TTC549 (cell line): ENCODE results near the gene GFER.
A peak's percentile ranks its signal among the peaks of the same experiment; 100 is the strongest.

ENCODE experiments used
- FAIRE-seq: peaks from 2 replicates; lab custom pipeline; 2012; peaks lifted over from hg19 to GRCh38; lab: Jason Lieb, UNC

Gene GFER

GRCh38 chr16:1990351-1991134 lies 6.5 kb downstream of the GFER start:
- FAIRE-seq, result no peak

DNA sequence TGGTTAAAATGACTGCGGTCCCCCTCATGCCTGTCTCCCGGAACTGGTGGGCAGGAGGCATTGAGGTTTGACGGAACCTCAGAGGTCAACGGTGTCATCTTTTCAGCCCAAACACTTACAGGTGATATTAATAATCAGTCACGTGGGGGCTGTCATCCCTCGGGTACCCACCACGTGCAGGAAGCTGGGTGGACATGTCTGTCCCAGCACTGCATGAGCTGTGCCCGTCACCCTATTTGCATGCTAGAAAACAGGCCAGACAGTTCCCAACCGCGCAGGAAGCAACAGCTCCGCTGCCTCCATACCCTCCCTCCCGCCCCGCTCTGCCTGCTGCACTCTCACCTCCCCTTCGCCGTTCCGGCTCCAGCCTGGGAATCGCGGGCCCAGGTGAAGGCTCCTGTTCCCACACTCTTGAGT lies 7.2 kb downstream of the GFER start:
- FAIRE-seq, result no peak

- FAIRE-seq, result no peak
These were observed 7.6 kb downstream of the GFER start for GRCh38 chr16:1991588-1991947.

DNA sequence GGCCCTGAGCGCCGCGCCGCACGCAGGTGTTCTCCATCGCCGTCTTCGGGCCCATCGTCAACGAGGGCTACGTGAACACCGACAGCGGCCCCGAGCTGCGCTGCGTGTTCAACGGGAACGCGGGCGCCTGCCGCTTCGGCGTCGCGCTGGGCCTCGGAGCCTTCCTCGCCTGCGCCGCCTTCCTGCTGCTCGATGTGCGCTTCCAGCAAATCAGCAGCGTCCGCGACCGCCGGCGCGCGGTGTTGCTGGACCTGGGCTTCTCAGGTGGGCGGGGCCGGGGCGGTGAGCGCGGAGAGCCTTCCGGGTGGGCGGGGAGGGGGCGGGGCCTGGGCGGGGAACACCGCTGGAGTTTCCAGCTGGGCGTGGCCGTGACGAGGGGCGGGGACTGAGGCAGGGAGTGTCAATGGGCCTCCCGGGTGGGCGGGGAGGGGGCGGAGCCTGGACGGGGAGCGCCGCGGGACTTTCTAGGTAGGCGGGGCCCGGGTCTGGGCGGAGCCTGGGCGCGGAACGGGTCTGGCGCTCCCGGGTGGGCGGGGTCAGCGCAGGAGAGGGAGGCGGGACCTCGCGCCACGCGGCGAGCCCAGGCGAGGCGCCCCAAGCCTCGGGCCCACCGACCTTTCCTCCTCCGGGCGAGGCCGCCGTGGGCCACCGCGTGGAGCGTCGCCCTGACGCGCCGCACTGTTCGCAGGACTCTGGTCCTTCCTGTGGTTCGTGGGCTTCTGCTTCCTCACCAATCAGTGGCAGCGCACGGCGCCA lies 8.1 kb downstream of the GFER start:
- no peak for FAIRE-seq

GRCh38 chr16:1992704-1993317 lies 8.8 kb downstream of the GFER start:
- FAIRE-seq, result no peak

GRCh38 chr16:1993731-1994131 lies 9.7 kb downstream of the GFER start:
- FAIRE-seq, result no peak

DNA sequence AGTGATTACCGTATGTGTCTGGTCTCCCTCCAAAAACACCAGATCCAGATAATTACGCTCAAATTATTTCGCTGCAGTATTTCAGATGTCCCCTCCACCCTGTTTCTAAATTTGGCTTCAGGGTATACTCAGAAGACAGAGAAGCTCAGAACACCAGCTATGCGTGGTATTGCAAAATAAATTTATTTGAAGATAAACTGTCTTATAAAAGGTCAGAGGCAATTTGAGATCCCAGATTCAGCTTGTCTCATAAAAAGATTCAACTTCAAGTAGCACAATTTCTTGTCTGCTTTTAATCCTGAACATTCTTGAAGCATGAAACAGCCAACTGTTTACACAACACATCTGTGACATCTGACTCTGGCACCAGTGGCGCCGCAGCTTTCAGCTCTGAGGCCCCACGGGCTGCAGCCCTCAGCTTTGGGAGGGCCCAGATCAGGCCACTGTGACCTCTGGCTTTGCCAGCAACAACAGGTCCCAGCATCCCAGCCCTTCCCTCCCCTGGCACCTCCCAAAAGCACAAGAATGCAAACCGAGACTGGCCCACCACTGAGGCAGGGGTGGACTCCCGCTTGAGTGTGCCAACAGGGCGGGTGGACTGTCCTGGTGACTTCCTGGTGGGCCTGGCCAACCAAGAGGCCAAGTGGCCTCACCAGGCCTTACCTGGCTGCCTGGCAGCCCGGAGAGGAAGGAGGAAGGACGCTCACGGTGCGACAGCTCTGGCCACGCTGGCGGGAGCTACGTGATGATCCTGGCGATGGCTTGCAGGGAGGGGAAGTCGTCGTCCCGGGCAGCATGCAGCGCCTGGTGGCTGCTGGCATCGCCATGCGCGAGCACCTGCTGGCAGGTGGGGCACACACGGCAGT lies 13.7 kb downstream of the GFER start:
- no peak for FAIRE-seq

- FAIRE-seq, result no peak
These were observed 14.4 kb downstream of the GFER start for GRCh38 chr16:1998360-1998835.

DNA sequence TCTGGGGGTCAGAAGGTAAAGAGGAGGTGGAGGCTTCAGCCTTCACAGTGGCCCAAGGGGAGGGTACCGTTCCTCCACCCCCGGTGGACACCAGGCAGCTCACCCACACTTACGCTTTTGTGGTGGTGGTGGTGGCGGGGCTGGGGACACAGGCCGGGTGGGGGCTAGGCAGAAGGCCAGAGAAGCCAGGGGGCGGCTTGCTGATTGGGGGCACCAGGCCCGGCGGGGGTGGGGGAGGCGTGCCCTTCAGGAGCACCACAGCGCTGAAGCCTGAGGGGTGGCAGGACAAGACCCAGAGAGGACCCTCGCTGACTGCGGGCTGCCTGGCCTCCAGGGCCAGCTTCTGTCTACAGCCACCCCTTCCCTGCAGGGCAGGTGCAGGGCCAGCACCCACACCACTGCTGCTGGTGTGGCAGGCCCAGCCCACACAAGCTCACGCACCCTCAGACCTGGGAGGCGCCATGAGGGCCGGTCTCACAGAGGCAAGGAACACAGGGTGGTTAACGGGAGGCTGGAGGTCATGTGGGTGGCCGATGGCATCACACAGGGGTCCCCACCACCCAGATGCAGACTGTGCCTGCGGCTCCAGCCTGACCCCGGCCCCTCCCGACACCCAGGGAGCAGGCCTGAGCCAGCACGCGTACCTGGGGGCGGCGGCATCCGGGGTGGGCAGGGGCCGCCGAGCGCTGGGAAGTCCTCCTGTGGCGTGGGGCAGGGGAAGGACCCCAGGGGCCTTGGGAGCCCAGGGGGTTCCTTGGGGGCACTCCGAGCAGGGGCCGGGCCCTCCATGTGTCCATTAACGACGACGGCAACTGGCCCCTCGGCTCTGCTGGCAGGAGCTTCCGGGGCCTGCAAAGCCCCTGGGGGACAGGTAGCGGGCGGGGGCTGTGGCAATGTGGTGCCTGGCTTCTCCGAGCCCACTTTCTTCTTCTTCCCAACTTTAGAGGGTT lies 15.1 kb downstream of the GFER start:
- FAIRE-seq, result no peak

GRCh38 chr16:1999866-2000514 lies 16.0 kb downstream of the GFER start:
- no peak for FAIRE-seq

GRCh38 chr16:2001035-2001434 lies 17.0 kb downstream of the GFER start:
- FAIRE-seq, result no peak

GRCh38 chr16:2001456-2002355 lies 17.7 kb downstream of the GFER start:
- no peak for FAIRE-seq

DNA sequence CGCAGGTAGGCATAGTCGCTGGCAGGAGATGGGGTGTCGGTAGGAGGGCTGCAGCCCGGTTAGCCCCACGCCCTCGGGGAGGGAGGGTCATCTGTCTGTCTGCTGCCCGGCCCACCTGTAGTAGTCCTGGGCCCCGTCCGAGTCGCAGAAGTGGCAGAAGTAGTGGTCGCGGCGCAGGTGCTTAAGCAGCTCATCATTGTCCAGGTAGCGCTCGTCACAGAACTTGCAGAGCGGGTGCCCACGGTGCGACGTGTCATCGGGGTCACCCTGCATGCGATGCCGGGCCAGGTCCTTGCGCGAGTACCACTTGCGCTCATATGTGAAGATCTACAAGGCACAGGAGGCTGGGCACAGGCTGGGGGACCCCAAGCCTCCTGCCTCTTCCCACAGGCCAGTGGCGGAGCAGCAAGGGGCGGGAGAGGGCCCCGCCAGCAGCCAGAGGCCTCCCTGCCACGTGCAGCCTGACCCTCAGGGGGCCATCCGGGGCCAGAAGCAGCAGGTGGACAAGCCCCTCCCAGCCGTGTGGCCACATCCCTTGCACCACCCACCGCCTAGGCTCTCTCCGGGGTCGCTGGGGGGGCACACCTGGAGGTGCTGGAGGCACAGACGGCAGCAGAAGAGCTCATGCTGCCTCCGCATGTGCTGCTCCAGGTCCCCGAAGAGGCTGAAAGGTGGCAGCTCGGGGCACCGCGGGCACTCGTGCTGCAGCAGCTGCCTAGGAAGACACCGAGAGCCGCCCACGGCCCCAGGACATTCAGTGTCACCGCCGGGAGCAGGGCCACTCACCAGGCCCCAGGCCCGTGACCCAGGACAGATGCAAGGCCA lies 18.6 kb downstream of the GFER start:
- FAIRE-seq, result no peak

DNA sequence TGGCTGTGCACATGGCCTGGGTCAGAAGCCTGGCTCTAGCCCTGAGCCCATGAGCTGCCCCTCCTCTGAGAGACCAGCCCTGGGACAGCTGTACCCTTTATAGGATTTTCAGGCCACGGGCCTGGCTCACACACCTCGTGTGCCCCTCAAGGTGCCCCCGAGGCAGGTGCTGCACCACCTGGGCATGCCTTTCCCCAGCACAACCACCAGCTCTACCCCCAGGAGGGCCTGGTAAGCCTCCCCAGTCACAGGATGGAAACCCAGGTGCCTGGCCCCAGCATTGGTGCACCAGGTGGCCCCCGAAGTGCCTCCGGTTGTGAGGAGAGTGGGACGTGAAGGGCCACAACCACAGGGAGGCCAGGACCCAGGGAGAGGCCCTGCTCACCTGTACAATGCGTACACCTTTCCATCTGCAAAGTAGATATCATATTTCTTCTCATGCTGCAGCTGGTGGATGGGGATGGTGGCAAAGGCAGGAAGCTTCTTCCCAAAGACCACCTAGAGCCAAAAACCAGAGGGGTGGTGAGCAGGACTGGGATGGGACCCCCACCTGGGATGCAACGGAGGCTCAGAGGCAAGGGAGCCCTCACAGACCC lies 19.3 kb downstream of the GFER start:
- no peak for FAIRE-seq

- peak; percentile 43 for FAIRE-seq
These were observed 20.0 kb downstream of the GFER start for GRCh38 chr16:2003827-2004641.

DNA sequence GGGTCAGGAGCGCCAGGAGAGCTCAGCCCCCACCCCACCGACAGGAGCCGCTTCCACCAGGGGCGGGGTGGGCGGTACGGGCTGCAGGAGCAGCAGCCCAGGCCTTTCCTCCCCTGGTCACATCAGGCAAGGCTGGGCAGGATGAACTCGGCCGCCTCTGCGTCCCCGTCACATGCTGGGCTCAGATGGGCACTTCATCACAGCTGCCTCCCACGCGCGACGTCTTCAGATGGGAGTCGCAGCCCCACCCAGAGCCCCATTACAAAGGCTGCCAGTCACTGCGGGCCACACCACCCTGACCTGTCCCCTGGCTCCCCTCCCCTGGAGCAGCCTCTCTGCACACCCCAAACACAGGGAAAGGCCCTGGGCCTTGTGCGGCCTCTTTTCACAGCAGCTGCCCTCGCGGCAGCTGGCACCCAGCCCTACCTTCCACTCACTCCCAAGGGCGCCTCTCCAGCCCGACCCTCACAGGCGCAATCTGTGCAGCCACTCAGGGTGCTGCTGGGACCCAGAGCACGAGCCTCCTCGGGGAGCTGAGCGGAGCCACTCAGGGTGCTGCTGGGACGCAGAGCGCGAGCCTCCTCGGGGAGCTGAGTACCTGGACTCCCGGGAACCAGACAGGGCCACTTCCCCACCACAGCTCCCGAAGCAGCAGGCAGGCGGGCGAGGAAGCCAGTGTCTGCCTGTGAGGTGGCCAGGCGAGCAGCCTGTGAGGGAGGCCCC lies 21.0 kb downstream of the GFER start:
- no peak for FAIRE-seq

DNA sequence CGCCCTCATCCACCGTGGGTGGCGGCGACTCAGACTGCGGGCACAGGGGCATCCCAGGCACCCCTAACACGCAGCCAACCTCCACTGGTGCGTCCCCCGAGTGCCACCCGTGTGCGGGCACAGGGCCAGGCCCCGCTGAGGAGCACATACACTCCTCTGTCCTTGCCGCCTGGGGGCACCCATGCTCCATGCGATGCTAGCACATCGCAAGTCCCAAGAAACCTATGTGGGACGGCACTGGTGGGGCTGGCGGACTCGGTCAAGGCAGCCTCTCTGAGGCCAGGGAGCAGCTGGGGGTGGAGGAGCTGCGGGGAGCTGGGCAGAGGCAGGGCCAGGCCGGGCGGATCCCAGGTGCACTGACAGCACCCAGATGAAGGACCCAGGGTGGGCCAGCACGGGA lies 21.7 kb downstream of the GFER start:
- no peak for FAIRE-seq
